Neural crest cell (in vitro differentiated cells): ENCODE measurements around the gene SAA1. TPM values are rescaled to one million over a fixed set of nuclear protein-coding genes. Genes with fewer than 3 reads are reported as not detected.
"Not testable (repeated sequence)": the region's sequence is repeated elsewhere in the genome, so short reads cannot be mapped to it uniquely, and the experiment has no call there.

ENCODE experiments used
- DNase-seq: peaks from one replicate; pipeline ENCODE4 v3.0.0; 2021; ENCODE audit warnings: low read depth, mixed read lengths, low spot score
- H3K27ac Mint-ChIP-seq: one replicate; pipeline ENCODE4 v1.8.0; 2021; ENCODE audit warnings: mild to moderate bottlenecking, mixed read lengths; ENCODE audit not compliant: unreplicated experiment
- H3K27me3 Mint-ChIP-seq: 2 replicates; pipeline ENCODE4 v1.8.0; 2021; ENCODE audit warnings: low read depth, mild to moderate bottlenecking, mixed read lengths
- H3K36me3 Mint-ChIP-seq: 2 replicates; pipeline ENCODE4 v1.8.0; 2021; ENCODE audit warnings: low read depth, mild to moderate bottlenecking, mixed read lengths
- H3K4me1 Mint-ChIP-seq: 2 replicates; pipeline ENCODE4 v1.8.0; 2021; ENCODE audit warnings: mixed read lengths
- H3K4me3 Mint-ChIP-seq: one replicate; pipeline ENCODE4 v1.8.0; 2021; ENCODE audit warnings: mild to moderate bottlenecking, mixed read lengths
- H3K9me3 Mint-ChIP-seq: 2 replicates; pipeline ENCODE4 v1.8.0; 2021; ENCODE audit warnings: mixed read lengths
- total RNA-seq: library from RNA; stranded (reverse); gene quantifications from 2 replicates; pipeline ENCODE4 v1.2.1, GENCODE V29; 2021
- TF ChIP-seq, protein P1 (sequence below): fragments of 200-600 bp; sonication (generic); conservative IDR thresholded peaks from 2 replicates; pipeline ENCODE4 v1.5.0; 2021; ENCODE audit warnings: antibody characterized with exemption, mild to moderate bottlenecking

Gene SAA1
- total RNA-seq, 1 donor from 2014 or later = not detected

DNA sequence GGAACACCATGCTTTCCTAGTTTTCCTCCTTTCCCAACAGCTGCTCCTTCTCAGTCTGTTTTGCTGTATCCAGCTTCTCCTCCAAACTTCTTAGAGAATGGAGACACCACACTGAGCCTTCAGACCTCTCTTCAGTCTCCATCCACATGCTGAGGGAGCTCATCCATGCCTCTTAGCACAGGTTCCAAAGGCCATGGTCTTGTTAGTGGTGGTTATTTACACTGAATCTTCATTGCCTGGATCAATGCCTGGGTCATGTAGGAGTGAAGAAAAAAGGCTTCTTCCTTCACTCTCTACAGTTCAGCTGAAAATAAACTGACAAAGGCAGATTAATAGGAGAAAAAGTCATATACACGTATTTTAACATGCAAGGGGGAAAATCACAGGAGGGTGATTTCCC lies 26.4 kb upstream of the SAA1 start:
- Mint-ChIP-seq H3K36me3 (no peaks in the 10 kb centered on the region), H3K27ac (no peak overlapping the region), H3K9me3 (peaks cover 9% of the 10 kb centered on the region), H3K4me1 (peaks cover 3% of the 10 kb centered on the region), H3K27me3 (peaks cover 2% of the 10 kb centered on the region), H3K4me3 (no peak overlapping the region)
- no peak for DNase-seq
- TF ChIP-seq, protein P1, sequence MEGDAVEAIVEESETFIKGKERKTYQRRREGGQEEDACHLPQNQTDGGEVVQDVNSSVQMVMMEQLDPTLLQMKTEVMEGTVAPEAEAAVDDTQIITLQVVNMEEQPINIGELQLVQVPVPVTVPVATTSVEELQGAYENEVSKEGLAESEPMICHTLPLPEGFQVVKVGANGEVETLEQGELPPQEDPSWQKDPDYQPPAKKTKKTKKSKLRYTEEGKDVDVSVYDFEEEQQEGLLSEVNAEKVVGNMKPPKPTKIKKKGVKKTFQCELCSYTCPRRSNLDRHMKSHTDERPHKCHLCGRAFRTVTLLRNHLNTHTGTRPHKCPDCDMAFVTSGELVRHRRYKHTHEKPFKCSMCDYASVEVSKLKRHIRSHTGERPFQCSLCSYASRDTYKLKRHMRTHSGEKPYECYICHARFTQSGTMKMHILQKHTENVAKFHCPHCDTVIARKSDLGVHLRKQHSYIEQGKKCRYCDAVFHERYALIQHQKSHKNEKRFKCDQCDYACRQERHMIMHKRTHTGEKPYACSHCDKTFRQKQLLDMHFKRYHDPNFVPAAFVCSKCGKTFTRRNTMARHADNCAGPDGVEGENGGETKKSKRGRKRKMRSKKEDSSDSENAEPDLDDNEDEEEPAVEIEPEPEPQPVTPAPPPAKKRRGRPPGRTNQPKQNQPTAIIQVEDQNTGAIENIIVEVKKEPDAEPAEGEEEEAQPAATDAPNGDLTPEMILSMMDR = no peak

DNA sequence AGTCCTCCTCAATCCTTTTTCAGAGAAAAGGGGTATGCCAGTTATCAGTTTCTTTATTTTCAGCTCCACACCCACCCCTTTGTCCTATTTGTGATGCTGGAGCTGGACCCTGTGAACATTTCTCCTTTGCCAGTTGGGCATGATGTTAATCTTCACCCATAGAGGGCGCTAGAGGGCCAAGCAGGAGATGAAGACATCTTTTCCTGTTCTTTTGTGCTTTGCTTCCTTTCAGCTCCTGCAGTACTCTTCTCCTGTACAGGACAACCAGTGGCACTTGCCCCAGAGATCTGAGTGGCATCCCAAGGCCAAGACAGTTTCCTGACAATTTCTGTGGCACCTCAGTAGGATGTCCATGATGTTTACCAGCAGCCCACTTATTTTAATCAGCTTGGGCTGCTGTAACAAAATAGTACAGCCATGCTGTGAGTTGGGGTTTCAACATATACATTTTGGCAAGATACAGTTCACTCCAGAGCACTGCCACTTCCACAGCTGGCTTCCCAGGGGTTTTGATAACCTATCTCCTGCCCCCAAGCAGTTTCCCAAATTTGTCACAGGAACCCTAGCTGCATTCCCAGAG lies 22.2 kb upstream of the SAA1 start:
- no peak overlapping the region for H3K27ac Mint-ChIP-seq
- peak; percentile 47 for DNase-seq
- peaks cover 9% of the 10 kb centered on the region for H3K9me3 Mint-ChIP-seq
- H3K4me1 Mint-ChIP-seq = no peaks in the 10 kb centered on the region
- no peak overlapping the region for H3K4me3 Mint-ChIP-seq
- no peaks in the 10 kb centered on the region for H3K27me3 Mint-ChIP-seq
- TF ChIP-seq, protein P1 = peak; percentile 82
- H3K36me3 Mint-ChIP-seq = no peaks in the 10 kb centered on the region

DNA sequence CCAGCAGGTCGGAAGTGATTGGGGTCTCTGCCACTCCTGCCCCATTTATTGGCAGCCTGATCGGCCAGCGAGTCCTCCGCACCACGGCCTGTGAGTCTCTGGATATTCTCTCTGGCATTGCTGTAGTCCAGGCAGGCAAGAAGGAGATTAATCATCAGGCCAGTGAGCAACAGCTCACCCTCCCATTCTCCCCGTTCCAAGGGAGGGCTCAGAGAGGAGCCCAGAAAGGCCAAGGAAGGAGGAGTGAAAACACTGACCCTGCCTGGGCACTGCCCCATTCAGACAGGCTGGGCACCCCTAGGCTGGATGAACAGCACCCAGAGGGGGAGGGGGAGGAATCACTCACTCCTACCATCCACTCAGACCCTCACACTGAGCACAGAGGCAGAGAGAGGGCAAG lies 20.7 kb upstream of the SAA1 start:
- no peaks in the 10 kb centered on the region for H3K4me1 Mint-ChIP-seq
- H3K36me3 Mint-ChIP-seq = no peaks in the 10 kb centered on the region
- no peaks in the 10 kb centered on the region for H3K27me3 Mint-ChIP-seq
- H3K4me3 Mint-ChIP-seq = no peak overlapping the region
- TF ChIP-seq, protein P1 = no peak
- no peak for DNase-seq
- H3K9me3 Mint-ChIP-seq = peaks cover 9% of the 10 kb centered on the region
- H3K27ac Mint-ChIP-seq = no peak overlapping the region

DNA sequence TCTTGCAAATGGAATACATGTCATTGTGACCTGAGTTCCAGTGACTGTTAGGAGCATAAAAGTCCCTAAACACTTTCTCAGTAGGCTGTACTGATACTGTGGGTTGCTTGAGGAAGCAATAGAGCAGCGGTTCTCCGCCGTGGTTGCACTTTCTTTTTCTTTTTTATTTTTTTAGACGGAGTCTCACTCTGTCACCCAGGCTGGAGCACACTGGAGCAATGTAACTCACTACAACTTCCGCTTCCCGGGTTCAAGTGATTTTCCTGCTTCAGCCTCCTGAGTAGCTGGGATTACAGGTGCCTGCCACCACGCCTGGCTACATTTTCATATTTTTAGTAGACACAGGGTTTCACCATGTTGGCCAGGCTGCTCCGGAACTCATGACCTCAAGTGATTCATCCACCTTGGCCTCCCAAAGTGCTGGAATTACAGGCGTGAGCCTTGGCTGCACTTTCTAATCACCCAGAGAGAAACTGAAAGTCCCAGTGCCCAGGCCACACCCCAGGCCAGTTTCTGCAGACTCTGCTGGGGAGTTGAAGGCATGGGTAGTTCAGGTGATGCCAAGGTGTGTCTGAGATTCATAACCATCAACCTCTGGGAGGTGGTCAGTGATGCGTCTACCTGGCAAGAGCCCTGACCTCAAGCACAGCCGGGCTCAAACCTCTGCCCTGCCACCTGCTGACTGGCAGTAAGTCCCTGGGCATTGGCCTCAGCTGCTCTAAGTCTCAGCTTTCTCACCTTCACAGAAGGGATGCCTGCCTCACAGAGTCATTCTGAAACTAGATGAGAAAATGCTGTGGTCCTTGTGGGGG lies 19.5 kb upstream of the SAA1 start:
- H3K9me3 Mint-ChIP-seq, H3K4me3 Mint-ChIP-seq, H3K4me1 Mint-ChIP-seq, H3K27me3 Mint-ChIP-seq, DNase-seq, H3K36me3 Mint-ChIP-seq, H3K27ac Mint-ChIP-seq: not testable (repeated sequence)

DNA sequence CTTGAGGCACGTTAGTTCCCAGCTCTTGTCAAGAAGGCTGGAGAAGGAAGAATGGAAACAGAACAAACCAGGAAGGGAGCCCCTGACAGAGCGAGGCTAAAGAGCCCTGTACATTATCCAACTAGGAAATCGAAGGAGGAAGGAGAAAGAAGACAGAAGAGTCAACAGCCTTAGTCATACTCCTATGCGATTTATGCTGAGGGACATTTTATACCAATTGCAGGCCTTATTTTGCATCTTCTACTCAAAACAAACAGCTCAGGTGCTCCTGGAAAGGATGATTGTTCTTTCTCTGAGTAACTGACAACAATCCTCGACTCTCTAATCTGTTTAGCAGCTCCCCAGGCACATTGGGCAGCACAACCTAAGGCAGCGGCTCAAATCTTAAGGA lies 18.9 kb upstream of the SAA1 start:
- not testable (repeated sequence) for H3K27ac Mint-ChIP-seq, H3K27me3 Mint-ChIP-seq, DNase-seq, H3K36me3 Mint-ChIP-seq, H3K4me3 Mint-ChIP-seq, H3K9me3 Mint-ChIP-seq, H3K4me1 Mint-ChIP-seq

DNA sequence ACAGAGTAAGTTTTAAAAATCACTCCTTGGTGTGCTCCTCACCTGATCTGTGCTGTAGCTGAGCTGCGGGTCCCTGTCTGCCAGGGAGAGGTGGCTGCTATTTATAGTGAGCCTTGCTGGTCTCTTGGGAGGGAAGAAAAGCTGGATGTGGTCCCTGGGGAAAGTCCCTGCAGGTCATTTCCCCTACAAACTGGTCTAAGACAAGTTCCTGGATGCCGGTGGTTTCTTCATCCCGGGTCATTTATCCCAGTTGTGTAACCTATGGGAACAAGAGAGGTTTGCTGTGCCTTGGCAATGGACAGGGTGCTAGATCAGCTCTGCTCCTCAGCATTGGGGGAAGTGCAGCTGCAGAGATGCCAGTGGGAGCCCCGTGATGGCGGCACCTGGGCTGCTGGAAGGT lies 17.5 kb upstream of the SAA1 start, which contains the start of gene SAA2:
TSS of gene SAA2 (minus strand) at position 108 of the 400 bp plus-strand sequence. CDS start 657 bp downstream, outside the sequence.
- H3K4me3 Mint-ChIP-seq = no peak within 1 kb of the TSS
- no peaks in the 10 kb centered on the region for H3K27me3 Mint-ChIP-seq
- peaks cover 4% of the 10 kb centered on the region for H3K9me3 Mint-ChIP-seq

More for the DNA sequence above, 17.5 kb upstream of the SAA1 start, which contains the start of gene SAA2:
- Mint-ChIP-seq H3K27ac (peak within 1 kb of the TSS; percentile 50), H3K4me1 (no peaks in the 10 kb centered on the region), H3K36me3 (no peaks in the 10 kb centered on the region)
- TF ChIP-seq, protein P1 = no peak
- DNase-seq = no peak
